GM12878 (cell line): ENCODE measurements around the gene PXMP2. TPM values are rescaled to one million over a fixed set of nuclear protein-coding genes. Genes with fewer than 3 reads are reported as not detected.

ENCODE experiments used
- ATAC-seq: fragments of 200-7000 bp; cut with Tn5 transposase; 3 replicates; pipeline ENCODE4 v1.9.1; 2020; ENCODE audit warnings: mild to moderate bottlenecking, moderate library complexity
- BruUV-seq: library from RNA; stranded (reverse); fragments of 400-500 nt; replicated peaks from 2 replicates; lab custom pipeline; 2021; lab: Mats Ljungman, UMichigan
- CTCF ChIA-PET: fragments of 300-600 bp; sonication (Branson Sonifier 250); formaldehyde crosslinking; extraction: SDS; loops from one replicate; lab custom pipeline; 2021; ENCODE audit warnings: inconsistent platforms; lab: Yijun Ruan, JAX
- POLR2A ChIA-PET: fragments of 350-600 bp; formaldehyde crosslinking; extraction: SDS; loops from one replicate; lab custom pipeline; 2021; ENCODE audit warnings: inconsistent platforms; lab: Charles Lee
- RAD21 ChIA-PET: fragments of 300-600 bp; sonication (Branson Sonifier 250); formaldehyde crosslinking; loops from one replicate; lab custom pipeline; 2023; ENCODE audit warnings: antibody characterized with exemption; ENCODE audit not compliant: unreplicated experiment; lab: Charles Lee
- SMC1A ChIA-PET: fragments of 300-600 bp; sonication (Branson Sonifier 250); formaldehyde crosslinking; loops from one replicate; lab custom pipeline; 2023; ENCODE audit not compliant: unreplicated experiment, uncharacterized antibody; lab: Charles Lee
- DNase-seq: peaks from one replicate; pipeline ENCODE4 v3.0.0-alpha.2; 2011; ENCODE audit warnings: low read depth, low spot score
- FAIRE-seq: peaks from 3 replicates; lab custom pipeline; 2011; peaks lifted over from hg19 to GRCh38; lab: Jason Lieb, UNC
- H2AFZ ChIP-seq: 2 replicates; pipeline ENCODE4 v1.6.0; 2011; ENCODE audit warnings: low read depth, low read length, control low read depth; ENCODE audit not compliant: control insufficient read depth
- H3K27ac ChIP-seq: 2 replicates; pipeline ENCODE4 v1.5.1; 2011; ENCODE audit warnings: control low read depth; ENCODE audit not compliant: control insufficient read depth, insufficient read depth
- H3K27me3 ChIP-seq, 2 experiments: replicated peaks in 1 of 2; 2 replicates each; pipeline versions ENCODE4 v1.6.0 to v1.6.1; 2011; ENCODE audit warnings: low read length in 1 of 2; ENCODE audit not compliant: control insufficient read depth in 2 of 2, insufficient read depth in 2 of 2
- H3K36me3 ChIP-seq, 2 experiments: 2 replicates each; pipeline ENCODE4 v1.5.1; 2011; ENCODE audit warnings: low read length in 1 of 2; ENCODE audit not compliant: control insufficient read depth in 2 of 2, insufficient read depth in 2 of 2
- H3K4me1 ChIP-seq: 2 replicates; pipeline ENCODE4 v1.6.1; 2011; ENCODE audit warnings: mild to moderate bottlenecking, low read length, moderate library complexity, mixed read lengths; ENCODE audit not compliant: control insufficient read depth, insufficient read depth
- H3K4me2 ChIP-seq: 2 replicates; pipeline ENCODE4 v1.6.0; 2011; ENCODE audit warnings: control low read depth; ENCODE audit not compliant: control insufficient read depth, insufficient read depth
- H3K4me3 ChIP-seq: fragments of 200-600 bp; sonication (generic); 2 replicates; pipeline ENCODE4 v1.5.1; 2016
- H3K79me2 ChIP-seq: 2 replicates; pipeline ENCODE4 v1.6.0; 2011; ENCODE audit warnings: low read length; ENCODE audit not compliant: control insufficient read depth, insufficient read depth
- H3K9ac ChIP-seq: 2 replicates; pipeline ENCODE4 v1.8.0; 2011; ENCODE audit warnings: low read length, control low read depth, mixed read lengths; ENCODE audit not compliant: control insufficient read depth, insufficient read depth
- H3K9me3 ChIP-seq: replicated peaks from 3 replicates; pipeline ENCODE4 v1.5.1; 2011; ENCODE audit warnings: mild to moderate bottlenecking, low read length; ENCODE audit not compliant: control insufficient read depth, insufficient read depth
- H4K20me1 ChIP-seq: 2 replicates; pipeline ENCODE4 v1.6.0; 2011; ENCODE audit not compliant: control insufficient read depth, insufficient read depth
- BACH1 ChIP-seq: fragments of 450-650 bp; IDR thresholded peaks from 2 replicates; pipeline ENCODE4 v1.6.1; 2017; ENCODE audit warnings: mild to moderate bottlenecking, borderline replicate concordance
- BCL11A ChIP-seq: IDR thresholded peaks from 2 replicates; pipeline ENCODE4 v1.6.1; 2011; ENCODE audit warnings: low read depth, low read length
- CREM ChIP-seq: IDR thresholded peaks from 2 replicates; pipeline ENCODE4 v1.6.1; 2014; ENCODE audit warnings: antibody characterized with exemption, low read depth
- HDAC2 ChIP-seq: fragments of 200-600 bp; sonication (generic); IDR thresholded peaks from 2 replicates; pipeline ENCODE4 v1.6.1; 2017
- MYB ChIP-seq: fragments of 150-350 bp; IDR thresholded peaks from 2 replicates; pipeline ENCODE4 v1.6.1; 2014; ENCODE audit warnings: mild to moderate bottlenecking, low read depth, low read length, borderline replicate concordance
- NFYA ChIP-seq: IDR thresholded peaks from 2 replicates; pipeline ENCODE4 v1.6.1; 2011; ENCODE audit warnings: low read depth, mild to moderate bottlenecking, low read length, improper control_type of control experiment, borderline replicate concordance
- PAX8 ChIP-seq: fragments of 450-650 bp; IDR thresholded peaks from 2 replicates; pipeline ENCODE4 v1.6.1; 2017; ENCODE audit warnings: mild to moderate bottlenecking, moderate library complexity
- POU2F2 ChIP-seq: IDR thresholded peaks from 3 replicates; pipeline ENCODE4 v1.6.1; 2011; ENCODE audit warnings: low read depth, mild to moderate bottlenecking, low read length, borderline replicate concordance
- SPI1 ChIP-seq: IDR thresholded peaks from 2 replicates; pipeline ENCODE4 v1.6.1; 2011; ENCODE audit warnings: low read depth, mild to moderate bottlenecking, low read length, moderate library complexity, borderline replicate concordance; ENCODE audit not compliant: insufficient read depth
- SREBF1 ChIP-seq: IDR thresholded peaks from 2 replicates; pipeline ENCODE4 v1.6.1; 2012; ENCODE audit warnings: mild to moderate bottlenecking, low read length
- TBL1XR1 ChIP-seq: IDR thresholded peaks from 2 replicates; pipeline ENCODE4 v1.6.1; 2012; ENCODE audit warnings: low read depth, low read length, improper control_type of control experiment
- WRNIP1 ChIP-seq: IDR thresholded peaks from 2 replicates; pipeline ENCODE4 v1.6.1; 2011; ENCODE audit warnings: low read depth, low read length, improper control_type of control experiment, borderline replicate concordance
- YY1 ChIP-seq: IDR thresholded peaks from 2 replicates; pipeline ENCODE4 v1.6.1; 2011; ENCODE audit warnings: low read depth, mild to moderate bottlenecking, low read length
- ZBED1 ChIP-seq: IDR thresholded peaks from 2 replicates; pipeline ENCODE4 v1.6.1; 2016; ENCODE audit warnings: borderline replicate concordance
- ZNF24 ChIP-seq: fragments of 450-650 bp; IDR thresholded peaks from 2 replicates; pipeline ENCODE4 v1.6.1; 2017; ENCODE audit warnings: antibody characterized with exemption, mild to moderate bottlenecking
- WGBS: methylation state at CpG from one replicate; pipeline ENCODE4 v1.1.6; 2016; ENCODE audit warnings: low lambda C conversion rate; ENCODE audit not compliant: insufficient replicate concordance, insufficient coverage; ENCODE audit errors: missing lambda C conversion rate; 5-methylcytosine and 5-hydroxymethylcytosine counted together
- in situ Hi-C: fragments of 300-500 bp; cut with MboI; formaldehyde crosslinking; loops from 9 replicates; pipeline ENCODE4 v1.14.3; 2018; ENCODE audit warnings: mixed read lengths
- intact Hi-C: fragments of 100-400 bp; cut with micrococcal nuclease; formaldehyde crosslinking; loops from one replicate; pipeline ENCODE4 v1.14.2; 2022; ENCODE audit not compliant: unreplicated experiment
- polyA plus RNA-seq, 11 experiments: library from polyadenylated mRNA; depleted of rRNA in 4 of 11; unstranded in 6 of 11; stranded (reverse) in 5 of 11; fragments of >200 nt; fragmentation: Nextera tagmentation in 4 of 11; fragmentation: Illumina TruSeq in 1 of 11; extraction: Ambion mirVana in 4 of 11; extraction: Trizol in 1 of 11; gene quantifications; 1 replicate in 1 of 11; 2 replicates in 10 of 11; pipeline versions ENCODE4 v1.2.1 to v1.2.3, GENCODE V29; 2011 to 2016; ENCODE audit warnings: inconsistent platforms in 2 of 11, missing spikeins in 2 of 11, low read depth in 1 of 11
- total RNA-seq, 4 experiments: library from RNA; depleted of rRNA in 3 of 4; stranded (reverse); fragments of >200 nt in 3 of 4; fragmentation: Illumina TruSeq in 1 of 4; extraction: Trizol in 1 of 4; gene quantifications; 2 replicates each; pipeline versions ENCODE4 v1.2.1 to v1.2.3, GENCODE V29; 2013 to 2021
- TF ChIP-seq, protein P1 (sequence below): fragments of 450-650 bp; IDR thresholded peaks from 2 replicates; pipeline ENCODE4 v1.6.1; 2017; ENCODE audit warnings: borderline replicate concordance
- TF ChIP-seq, protein P2 (sequence below): fragments of 450-650 bp; formaldehyde crosslinking; IDR thresholded peaks from 2 replicates; pipeline ENCODE4 v1.4.0; 2020; ENCODE audit warnings: mild to moderate bottlenecking, moderate library complexity
- TF ChIP-seq, protein P3 (sequence below): fragments of 450-650 bp; IDR thresholded peaks from 2 replicates; pipeline ENCODE4 v1.6.1; 2017; ENCODE audit warnings: mild to moderate bottlenecking
- TF ChIP-seq, protein P4 (sequence below): IDR thresholded peaks from 2 replicates; pipeline ENCODE4 v1.6.1; 2012; ENCODE audit warnings: low read depth, low read length, improper control_type of control experiment

Gene PXMP2
- total and polyA plus RNA-seq, 10 of the 15 experiments (the other 5 are each of a cell fraction or from before 2014, with no cell fraction given) = 4.0 to 97.8 (median 42.0) TPM

DNA sequence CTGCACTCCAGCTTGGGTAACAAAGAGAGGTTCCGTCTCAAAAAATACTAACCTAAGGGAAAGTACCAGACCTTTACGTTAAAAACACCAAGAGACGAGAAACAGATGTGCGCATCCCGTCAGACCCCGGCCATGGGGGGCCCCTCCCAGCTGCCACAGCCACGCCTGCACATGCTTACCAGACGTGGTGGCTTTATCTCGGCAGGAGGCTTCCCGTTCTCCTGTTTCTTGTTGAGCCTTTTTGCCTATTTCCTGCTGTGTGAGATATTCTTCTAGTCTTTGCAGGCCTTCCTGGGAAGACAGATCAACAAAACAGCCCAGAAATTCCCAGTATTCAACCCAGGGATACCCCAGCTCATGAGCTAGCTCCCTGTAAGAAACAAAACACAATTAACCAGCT is 46.8 kb downstream of the PXMP2 start:
- H3K27ac ChIP-seq = no peak overlapping the region
- H3K9me3 ChIP-seq = no peaks in the 10 kb centered on the region
- no peaks in the 10 kb centered on the region for H3K4me1 ChIP-seq
- no peak overlapping the region for H2AFZ ChIP-seq
- H3K9ac ChIP-seq = no peak overlapping the region
- POLR2A ChIA-PET = no interaction called here
- H3K4me2 ChIP-seq = no peak overlapping the region
- DNase-seq (no peak), FAIRE-seq (no peak), ATAC-seq (no peak)
- RAD21 ChIA-PET = no interaction called here
- WGBS = 79% methylated on average over 10 of the region's 10 CpGs
- H4K20me1 ChIP-seq = no peaks in the 10 kb centered on the region
- H3K4me3 ChIP-seq = no peak overlapping the region
- SMC1A ChIA-PET = no interaction called here
- CTCF ChIA-PET = no interaction called here
- H3K27me3 ChIP-seq = no peaks in the 10 kb centered on the region
- intact Hi-C loops (no loop called here), in situ Hi-C loops (no loop called here)
- no TSS peak for BruUV-seq
- TF ChIP-seq CREM (no peak), SREBF1 (no peak), YY1 (no peak), BACH1 (no peak), PAX8 (no peak), TBL1XR1 (no peak), SPI1 (no peak), BCL11A (no peak), HDAC2 (no peak), ZNF24 (no peak), MYB (no peak), WRNIP1 (no peak), POU2F2 (no peak), NFYA (no peak), ZBED1 (no peak)
- TF ChIP-seq, protein P1, sequence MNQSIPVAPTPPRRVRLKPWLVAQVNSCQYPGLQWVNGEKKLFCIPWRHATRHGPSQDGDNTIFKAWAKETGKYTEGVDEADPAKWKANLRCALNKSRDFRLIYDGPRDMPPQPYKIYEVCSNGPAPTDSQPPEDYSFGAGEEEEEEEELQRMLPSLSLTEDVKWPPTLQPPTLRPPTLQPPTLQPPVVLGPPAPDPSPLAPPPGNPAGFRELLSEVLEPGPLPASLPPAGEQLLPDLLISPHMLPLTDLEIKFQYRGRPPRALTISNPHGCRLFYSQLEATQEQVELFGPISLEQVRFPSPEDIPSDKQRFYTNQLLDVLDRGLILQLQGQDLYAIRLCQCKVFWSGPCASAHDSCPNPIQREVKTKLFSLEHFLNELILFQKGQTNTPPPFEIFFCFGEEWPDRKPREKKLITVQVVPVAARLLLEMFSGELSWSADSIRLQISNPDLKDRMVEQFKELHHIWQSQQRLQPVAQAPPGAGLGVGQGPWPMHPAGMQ = no peak
- TF ChIP-seq, protein P2, sequence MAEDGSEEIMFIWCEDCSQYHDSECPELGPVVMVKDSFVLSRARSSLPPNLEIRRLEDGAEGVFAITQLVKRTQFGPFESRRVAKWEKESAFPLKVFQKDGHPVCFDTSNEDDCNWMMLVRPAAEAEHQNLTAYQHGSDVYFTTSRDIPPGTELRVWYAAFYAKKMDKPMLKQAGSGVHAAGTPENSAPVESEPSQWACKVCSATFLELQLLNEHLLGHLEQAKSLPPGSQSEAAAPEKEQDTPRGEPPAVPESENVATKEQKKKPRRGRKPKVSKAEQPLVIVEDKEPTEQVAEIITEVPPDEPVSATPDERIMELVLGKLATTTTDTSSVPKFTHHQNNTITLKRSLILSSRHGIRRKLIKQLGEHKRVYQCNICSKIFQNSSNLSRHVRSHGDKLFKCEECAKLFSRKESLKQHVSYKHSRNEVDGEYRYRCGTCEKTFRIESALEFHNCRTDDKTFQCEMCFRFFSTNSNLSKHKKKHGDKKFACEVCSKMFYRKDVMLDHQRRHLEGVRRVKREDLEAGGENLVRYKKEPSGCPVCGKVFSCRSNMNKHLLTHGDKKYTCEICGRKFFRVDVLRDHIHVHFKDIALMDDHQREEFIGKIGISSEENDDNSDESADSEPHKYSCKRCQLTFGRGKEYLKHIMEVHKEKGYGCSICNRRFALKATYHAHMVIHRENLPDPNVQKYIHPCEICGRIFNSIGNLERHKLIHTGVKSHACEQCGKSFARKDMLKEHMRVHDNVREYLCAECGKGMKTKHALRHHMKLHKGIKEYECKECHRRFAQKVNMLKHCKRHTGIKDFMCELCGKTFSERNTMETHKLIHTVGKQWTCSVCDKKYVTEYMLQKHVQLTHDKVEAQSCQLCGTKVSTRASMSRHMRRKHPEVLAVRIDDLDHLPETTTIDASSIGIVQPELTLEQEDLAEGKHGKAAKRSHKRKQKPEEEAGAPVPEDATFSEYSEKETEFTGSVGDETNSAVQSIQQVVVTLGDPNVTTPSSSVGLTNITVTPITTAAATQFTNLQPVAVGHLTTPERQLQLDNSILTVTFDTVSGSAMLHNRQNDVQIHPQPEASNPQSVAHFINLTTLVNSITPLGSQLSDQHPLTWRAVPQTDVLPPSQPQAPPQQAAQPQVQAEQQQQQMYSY (CRISPR knock-in tag) = no peak
- TF ChIP-seq, protein P3, sequence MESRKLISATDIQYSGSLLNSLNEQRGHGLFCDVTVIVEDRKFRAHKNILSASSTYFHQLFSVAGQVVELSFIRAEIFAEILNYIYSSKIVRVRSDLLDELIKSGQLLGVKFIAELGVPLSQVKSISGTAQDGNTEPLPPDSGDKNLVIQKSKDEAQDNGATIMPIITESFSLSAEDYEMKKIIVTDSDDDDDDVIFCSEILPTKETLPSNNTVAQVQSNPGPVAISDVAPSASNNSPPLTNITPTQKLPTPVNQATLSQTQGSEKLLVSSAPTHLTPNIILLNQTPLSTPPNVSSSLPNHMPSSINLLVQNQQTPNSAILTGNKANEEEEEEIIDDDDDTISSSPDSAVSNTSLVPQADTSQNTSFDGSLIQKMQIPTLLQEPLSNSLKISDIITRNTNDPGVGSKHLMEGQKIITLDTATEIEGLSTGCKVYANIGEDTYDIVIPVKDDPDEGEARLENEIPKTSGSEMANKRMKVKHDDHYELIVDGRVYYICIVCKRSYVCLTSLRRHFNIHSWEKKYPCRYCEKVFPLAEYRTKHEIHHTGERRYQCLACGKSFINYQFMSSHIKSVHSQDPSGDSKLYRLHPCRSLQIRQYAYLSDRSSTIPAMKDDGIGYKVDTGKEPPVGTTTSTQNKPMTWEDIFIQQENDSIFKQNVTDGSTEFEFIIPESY = no peak
- TF ChIP-seq, protein P4, sequence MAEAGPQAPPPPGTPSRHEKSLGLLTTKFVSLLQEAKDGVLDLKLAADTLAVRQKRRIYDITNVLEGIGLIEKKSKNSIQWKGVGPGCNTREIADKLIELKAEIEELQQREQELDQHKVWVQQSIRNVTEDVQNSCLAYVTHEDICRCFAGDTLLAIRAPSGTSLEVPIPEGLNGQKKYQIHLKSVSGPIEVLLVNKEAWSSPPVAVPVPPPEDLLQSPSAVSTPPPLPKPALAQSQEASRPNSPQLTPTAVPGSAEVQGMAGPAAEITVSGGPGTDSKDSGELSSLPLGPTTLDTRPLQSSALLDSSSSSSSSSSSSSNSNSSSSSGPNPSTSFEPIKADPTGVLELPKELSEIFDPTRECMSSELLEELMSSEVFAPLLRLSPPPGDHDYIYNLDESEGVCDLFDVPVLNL = no peak
- H3K36me3 ChIP-seq = peaks cover 29 to 33% of the 10 kb centered on the region in 2 experiments
- no peaks in the 10 kb centered on the region for H3K79me2 ChIP-seq
